ENCODE data around the gene PIP5K1B.

PIP5K1B gene

DNA sequence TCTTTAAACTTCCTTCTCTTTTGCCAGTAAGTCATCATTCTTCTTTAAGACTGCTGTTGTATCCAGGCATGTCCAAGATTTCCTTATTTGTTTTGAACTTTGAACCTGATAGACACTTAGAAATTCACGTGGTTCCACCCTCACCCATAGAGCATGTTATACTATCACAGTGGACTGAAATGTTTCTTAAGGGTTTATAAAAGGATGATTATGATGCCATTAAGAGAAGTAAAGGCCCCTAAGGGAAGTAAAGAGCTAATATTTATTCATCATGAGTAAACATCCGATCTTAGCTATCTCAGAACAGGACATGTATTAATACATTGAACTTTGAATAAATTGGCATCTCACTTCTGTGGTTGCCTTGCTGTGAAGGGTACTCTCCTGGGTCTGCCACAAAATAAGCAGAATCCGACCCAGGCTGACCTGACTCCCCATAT is 259.1 kb downstream of the PIP5K1B start:
- H3K36me3 ChIP-seq (ENCODE audit: insufficient read depth, insufficient read length, low read length): no peaks in the 10 kb centered on the region
- no peak for DNase-seq (ENCODE audit: low read depth, low spot score)
- no peak overlapping the region for H3K9ac ChIP-seq (ENCODE audit: insufficient read length, low read depth)
- no peak overlapping the region for H3K4me3 ChIP-seq (ENCODE audit: insufficient read length, low read depth)
- no peaks in the 10 kb centered on the region for H3K4me1 ChIP-seq (ENCODE audit: insufficient read depth, insufficient read length)
- H3K9me3 ChIP-seq (ENCODE audit: insufficient read depth, low read length): no peaks in the 10 kb centered on the region
- no peaks in the 10 kb centered on the region for H3K27me3 ChIP-seq (ENCODE audit: insufficient read depth, insufficient read length)
- TF ChIP-seq YY1 (IDR thresholded peaks at IDR 0.05; ENCODE audit: insufficient read depth, insufficient read length): no peak

DNA sequence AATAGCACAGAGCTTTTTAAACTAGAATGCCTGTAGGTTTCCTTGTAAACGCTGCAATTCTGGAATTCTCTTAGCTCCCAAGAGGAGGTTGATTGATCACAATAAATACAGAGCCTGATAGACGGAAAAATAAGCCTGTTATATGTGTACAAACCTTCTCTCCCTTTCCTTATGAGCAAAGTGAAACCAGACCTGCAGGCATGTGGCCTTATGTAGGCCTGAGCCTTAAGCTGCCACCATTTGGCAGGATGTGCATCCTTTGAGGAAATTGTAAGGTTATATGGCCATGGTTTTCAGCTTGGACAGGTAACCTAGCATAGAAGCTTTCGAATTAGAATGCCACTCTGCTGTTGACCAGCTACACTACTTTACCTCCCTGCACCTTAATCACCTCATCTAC is 259.7 kb downstream of the PIP5K1B start:
- no peak overlapping the region for H3K9ac ChIP-seq (ENCODE audit: insufficient read length, low read depth)

DNA sequence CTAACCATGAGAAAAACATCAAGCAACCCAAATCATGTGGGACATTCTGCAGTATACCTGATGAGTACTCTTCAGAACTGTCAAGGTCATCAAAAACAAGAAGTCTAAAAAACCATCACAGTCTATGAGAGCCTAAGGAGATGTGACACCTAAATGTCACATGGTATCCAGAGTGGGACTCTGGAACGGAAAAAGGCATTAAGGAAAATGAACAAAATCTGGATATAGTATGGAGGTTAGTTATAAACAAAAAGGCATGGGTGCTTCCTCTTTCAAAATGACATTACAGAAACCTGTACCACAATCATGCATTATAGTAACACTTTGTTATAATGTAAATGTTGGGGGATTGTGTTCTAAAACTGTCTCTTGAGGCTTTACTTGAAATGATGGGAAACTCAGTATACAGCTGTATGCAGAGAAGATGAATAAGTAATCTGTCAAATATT is 261.5 kb downstream of the PIP5K1B start:
- Histone ChIP-seq H3K9me3 (ENCODE audit: insufficient read depth, low read length) (no peaks in the 10 kb centered on the region), H3K36me3 (ENCODE audit: insufficient read depth, insufficient read length, low read length) (no peaks in the 10 kb centered on the region), H3K9ac (ENCODE audit: insufficient read length, low read depth) (no peak overlapping the region), H3K27me3 (ENCODE audit: insufficient read depth, insufficient read length) (no peaks in the 10 kb centered on the region), H3K4me3 (ENCODE audit: insufficient read length, low read depth) (no peak overlapping the region), H3K4me1 (ENCODE audit: insufficient read depth, insufficient read length) (no peaks in the 10 kb centered on the region)
- TF ChIP-seq SUZ12 (IDR thresholded peaks at IDR 0.05; ENCODE audit: extremely low read depth, insufficient read depth, insufficient read length): no peak
- no peak for TF ChIP-seq ZNF274 (IDR thresholded peaks at IDR 0.05; ENCODE audit: low read depth, low read length)
- TF ChIP-seq YY1 (IDR thresholded peaks at IDR 0.05; ENCODE audit: insufficient read depth, insufficient read length): no peak
- no peak for DNase-seq (ENCODE audit: low read depth, low spot score)

More for the DNA sequence above, 259.7 kb downstream of the PIP5K1B start:
- Histone ChIP-seq H3K36me3 (ENCODE audit: insufficient read depth, insufficient read length, low read length) (no peaks in the 10 kb centered on the region), H3K9me3 (ENCODE audit: insufficient read depth, low read length) (no peaks in the 10 kb centered on the region), H3K27me3 (ENCODE audit: insufficient read depth, insufficient read length) (no peaks in the 10 kb centered on the region), H3K4me3 (ENCODE audit: insufficient read length, low read depth) (no peak overlapping the region), H3K4me1 (ENCODE audit: insufficient read depth, insufficient read length) (no peaks in the 10 kb centered on the region)
- no peak for TF ChIP-seq SUZ12 (IDR thresholded peaks at IDR 0.05; ENCODE audit: extremely low read depth, insufficient read depth, insufficient read length)
- no peak for TF ChIP-seq YY1 (IDR thresholded peaks at IDR 0.05; ENCODE audit: insufficient read depth, insufficient read length)
- TF ChIP-seq ZNF274 (IDR thresholded peaks at IDR 0.05; ENCODE audit: low read depth, low read length): no peak
- DNase-seq (ENCODE audit: low read depth, low spot score): no peak

DNA sequence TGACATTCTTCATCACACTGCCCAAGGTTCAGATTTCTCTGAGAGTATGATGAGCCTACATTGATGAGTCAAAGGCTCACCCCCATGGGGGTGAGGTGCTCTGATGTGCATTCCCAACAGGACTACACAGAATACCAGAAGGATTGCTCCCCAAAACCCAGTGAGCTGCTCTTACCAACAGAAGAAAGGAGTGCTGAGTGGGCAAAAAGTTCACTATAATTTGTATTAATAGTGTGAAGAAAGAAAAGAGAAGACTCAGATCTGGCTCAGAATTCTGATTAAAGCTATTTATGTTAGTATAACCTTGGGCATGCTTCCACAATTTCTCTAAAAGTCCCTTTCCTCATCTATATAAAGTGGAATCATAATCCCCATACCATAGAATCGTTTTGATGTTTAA is 262.8 kb downstream of the PIP5K1B start:
- no peaks in the 10 kb centered on the region for H3K9me3 ChIP-seq (ENCODE audit: insufficient read depth, low read length)
- H3K9ac ChIP-seq (ENCODE audit: insufficient read length, low read depth): no peak overlapping the region
- DNase-seq (ENCODE audit: low read depth, low spot score): no peak
- no peaks in the 10 kb centered on the region for H3K4me1 ChIP-seq (ENCODE audit: insufficient read depth, insufficient read length)
- no peak for TF ChIP-seq SUZ12 (IDR thresholded peaks at IDR 0.05; ENCODE audit: extremely low read depth, insufficient read depth, insufficient read length)
- no peaks in the 10 kb centered on the region for H3K27me3 ChIP-seq (ENCODE audit: insufficient read depth, insufficient read length)
- no peak overlapping the region for H3K4me3 ChIP-seq (ENCODE audit: insufficient read length, low read depth)
- no peaks in the 10 kb centered on the region for H3K36me3 ChIP-seq (ENCODE audit: insufficient read depth, insufficient read length, low read length)

DNA sequence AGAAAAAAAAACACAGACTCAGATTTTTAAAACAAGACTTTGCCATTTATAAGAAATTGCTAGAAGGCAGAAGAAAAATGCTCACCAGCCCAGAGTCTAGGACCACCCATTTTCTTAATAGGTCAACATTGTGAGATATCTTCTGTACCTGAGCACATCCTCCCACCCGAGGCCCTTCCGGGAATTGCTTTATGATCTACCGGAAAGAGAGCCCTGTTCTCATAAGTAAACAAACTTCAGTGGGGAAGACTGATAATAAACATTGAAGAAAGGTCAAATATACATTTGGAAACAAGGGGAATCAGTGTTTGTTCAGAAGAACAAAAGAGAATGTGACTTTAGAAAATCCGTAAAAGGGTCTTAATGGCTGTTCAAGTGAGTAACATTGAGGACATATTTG is 264.5 kb downstream of the PIP5K1B start:
- TF ChIP-seq SUZ12 (IDR thresholded peaks at IDR 0.05; ENCODE audit: extremely low read depth, insufficient read depth, insufficient read length): no peak
- no peak for TF ChIP-seq ZNF274 (IDR thresholded peaks at IDR 0.05; ENCODE audit: low read depth, low read length)
- TF ChIP-seq YY1 (IDR thresholded peaks at IDR 0.05; ENCODE audit: insufficient read depth, insufficient read length): no peak
- Histone ChIP-seq H3K9ac (ENCODE audit: insufficient read length, low read depth) (no peak overlapping the region), H3K27me3 (ENCODE audit: insufficient read depth, insufficient read length) (no peaks in the 10 kb centered on the region), H3K4me3 (ENCODE audit: insufficient read length, low read depth) (no peak overlapping the region), H3K4me1 (ENCODE audit: insufficient read depth, insufficient read length) (no peaks in the 10 kb centered on the region), H3K36me3 (ENCODE audit: insufficient read depth, insufficient read length, low read length) (no peaks in the 10 kb centered on the region), H3K9me3 (ENCODE audit: insufficient read depth, low read length) (no peaks in the 10 kb centered on the region)
- no peak for DNase-seq (ENCODE audit: low read depth, low spot score)

DNA sequence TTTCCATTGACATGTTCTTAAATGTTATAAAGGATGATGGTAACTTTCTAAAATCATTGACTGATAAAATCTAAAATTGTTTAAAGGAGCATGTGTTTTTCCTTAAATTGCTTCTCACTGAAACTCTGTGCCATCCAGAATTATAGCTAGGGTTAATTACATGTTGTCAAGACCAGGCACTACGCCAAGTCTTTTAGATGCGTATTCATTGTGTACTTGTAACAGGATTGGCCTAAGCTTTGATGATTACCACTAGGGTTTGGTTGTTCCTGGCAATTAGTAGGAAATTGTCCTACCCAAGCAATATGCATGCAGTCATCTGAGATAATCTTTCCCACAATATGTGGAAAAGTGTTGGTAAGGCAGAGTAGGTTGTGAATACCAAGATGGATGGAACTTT is 265.1 kb downstream of the PIP5K1B start:
- H3K36me3 ChIP-seq (ENCODE audit: insufficient read depth, insufficient read length, low read length): no peaks in the 10 kb centered on the region
- H3K9me3 ChIP-seq (ENCODE audit: insufficient read depth, low read length): no peaks in the 10 kb centered on the region
- H3K9ac ChIP-seq (ENCODE audit: insufficient read length, low read depth): no peak overlapping the region
- H3K4me1 ChIP-seq (ENCODE audit: insufficient read depth, insufficient read length): no peaks in the 10 kb centered on the region
- DNase-seq (ENCODE audit: low read depth, low spot score): no peak
- H3K27me3 ChIP-seq (ENCODE audit: insufficient read depth, insufficient read length): no peaks in the 10 kb centered on the region
- H3K4me3 ChIP-seq (ENCODE audit: insufficient read length, low read depth): no peak overlapping the region
- TF ChIP-seq ZNF274 (IDR thresholded peaks at IDR 0.05; ENCODE audit: low read depth, low read length) (no peak), YY1 (IDR thresholded peaks at IDR 0.05; ENCODE audit: insufficient read depth, insufficient read length) (no peak), SUZ12 (IDR thresholded peaks at IDR 0.05; ENCODE audit: extremely low read depth, insufficient read depth, insufficient read length) (no peak)

DNA sequence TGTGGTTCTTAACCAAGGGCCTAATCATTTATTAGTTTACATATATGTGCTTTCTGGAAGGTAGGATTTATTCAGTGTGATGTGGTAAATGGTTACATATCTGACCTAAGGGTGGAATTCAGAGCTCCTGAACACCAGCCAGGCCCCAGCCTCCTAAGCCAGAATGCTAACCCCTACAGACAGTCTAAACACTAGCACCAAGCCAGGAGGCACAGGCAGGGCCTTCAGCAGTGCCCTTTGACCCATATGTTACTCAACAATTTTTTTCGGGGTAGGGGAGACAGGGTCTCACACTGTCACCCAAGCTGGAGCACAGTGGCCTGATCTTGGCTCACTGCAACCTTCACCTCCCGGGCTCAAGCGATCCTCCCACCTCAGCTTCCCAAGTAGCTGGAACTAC is 268.6 kb downstream of the PIP5K1B start:
- Histone ChIP-seq H3K4me1 (ENCODE audit: insufficient read depth, insufficient read length) (no peaks in the 10 kb centered on the region), H3K9ac (ENCODE audit: insufficient read length, low read depth) (no peak overlapping the region), H3K4me3 (ENCODE audit: insufficient read length, low read depth) (no peak overlapping the region), H3K27me3 (ENCODE audit: insufficient read depth, insufficient read length) (no peaks in the 10 kb centered on the region), H3K36me3 (ENCODE audit: insufficient read depth, insufficient read length, low read length) (no peaks in the 10 kb centered on the region), H3K9me3 (ENCODE audit: insufficient read depth, low read length) (peaks cover 13% of the 10 kb centered on the region; the same call in 1 of the 2 replicates)
- no peak for DNase-seq (ENCODE audit: low read depth, low spot score)
- TF ChIP-seq YY1 (IDR thresholded peaks at IDR 0.05; ENCODE audit: insufficient read depth, insufficient read length): no peak
- no peak for TF ChIP-seq SUZ12 (IDR thresholded peaks at IDR 0.05; ENCODE audit: extremely low read depth, insufficient read depth, insufficient read length)
- no peak for TF ChIP-seq ZNF274 (IDR thresholded peaks at IDR 0.05; ENCODE audit: low read depth, low read length)

DNA sequence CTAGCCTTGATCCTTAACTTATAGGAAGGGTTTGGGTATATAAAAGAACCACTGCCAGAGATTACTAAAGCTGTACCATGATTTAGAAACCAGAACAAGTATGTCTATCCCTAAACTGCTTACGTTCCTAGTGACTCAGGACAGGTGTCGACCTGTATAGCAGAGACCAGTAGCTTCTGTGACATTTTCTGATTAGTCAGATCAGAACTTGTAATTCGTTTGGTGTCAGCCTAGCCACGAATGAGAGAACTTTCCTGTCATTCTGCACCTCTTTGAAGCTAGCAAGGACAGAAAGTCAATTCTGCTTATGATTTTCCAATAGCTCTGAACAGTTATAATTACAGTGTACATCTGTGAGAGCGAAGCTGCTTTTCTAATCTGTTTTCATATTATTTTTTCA is 269.4 kb downstream of the PIP5K1B start:
- H3K36me3 ChIP-seq (ENCODE audit: insufficient read depth, insufficient read length, low read length): no peaks in the 10 kb centered on the region
- H3K27me3 ChIP-seq (ENCODE audit: insufficient read depth, insufficient read length): no peaks in the 10 kb centered on the region
- H3K9ac ChIP-seq (ENCODE audit: insufficient read length, low read depth): no peak overlapping the region
- DNase-seq (ENCODE audit: low read depth, low spot score): no peak
- TF ChIP-seq YY1 (IDR thresholded peaks at IDR 0.05; ENCODE audit: insufficient read depth, insufficient read length) (no peak), ZNF274 (IDR thresholded peaks at IDR 0.05; ENCODE audit: low read depth, low read length) (no peak), SUZ12 (IDR thresholded peaks at IDR 0.05; ENCODE audit: extremely low read depth, insufficient read depth, insufficient read length) (no peak)
- H3K4me3 ChIP-seq (ENCODE audit: insufficient read length, low read depth): no peak overlapping the region
- H3K9me3 ChIP-seq (ENCODE audit: insufficient read depth, low read length): peaks cover 13% of the 10 kb centered on the region; the same call in 1 of the 2 replicates
- no peaks in the 10 kb centered on the region for H3K4me1 ChIP-seq (ENCODE audit: insufficient read depth, insufficient read length)

All from NT2/D1 (cell line).